B cell (primary cell): ENCODE measurements around the gene SANBR. TPM values are rescaled to one million over a fixed set of nuclear protein-coding genes. Genes with fewer than 3 reads are reported as not detected.

Source experiments
- ATAC-seq: fragments of 200-7000 bp; cut with Tn5 transposase; one replicate; pipeline ENCODE4 v1.10.0; 2021; ENCODE audit warnings: low read depth, mild to moderate bottlenecking, moderate number of reproducible peaks, moderate library complexity
- CTCF ChIA-PET: fragments of 350-600 bp; sonication (Branson Sonifier 250); formaldehyde crosslinking; loops from one replicate; lab custom pipeline; 2021; ENCODE audit warnings: antibody characterized with exemption, inconsistent platforms; lab: Charles Lee
- POLR2A ChIA-PET: fragments of 350-600 bp; sonication (Branson Sonifier 250); formaldehyde crosslinking; loops from one replicate; lab custom pipeline; 2021; ENCODE audit warnings: antibody characterized with exemption; lab: Charles Lee
- DNase-seq: peaks from one replicate; pipeline ENCODE4 v3.0.0; 2013
- H2AFZ ChIP-seq: 2 replicates; pipeline ENCODE4 v1.6.1; 2012; ENCODE audit warnings: mild to moderate bottlenecking, low read depth, low read length; ENCODE audit not compliant: insufficient read depth, poor library complexity, severe bottlenecking
- H3K27ac ChIP-seq, 2 donors: 1 replicate in 1 of 2; 2 replicates in 1 of 2; pipeline ENCODE4 v1.5.1; 2012 to 2013; ENCODE audit warnings: low read length in 2 of 2, mild to moderate bottlenecking in 2 of 2, moderate library complexity in 1 of 2
- H3K27me3 ChIP-seq, 4 experiments: fragments of 200-600 bp in 1 of 4; sonication (generic) in 1 of 4; replicated peaks in 1 of 4; 1 replicate in 2 of 4; 2 replicates in 2 of 4; pipeline versions ENCODE4 v1.6.1 to v1.7.0; 2013 to 2016; ENCODE audit warnings: low read length in 3 of 4, mild to moderate bottlenecking in 2 of 4, mixed read lengths in 1 of 4, moderate library complexity in 1 of 4; ENCODE audit not compliant: insufficient read depth in 4 of 4, control insufficient read depth in 3 of 4; ENCODE audit errors: control extremely low read depth in 1 of 4
- H3K36me3 ChIP-seq, 2 experiments: replicated peaks in 1 of 2; 1 replicate in 1 of 2; 2 replicates in 1 of 2; pipeline versions ENCODE4 v1.6.1 to v1.7.1; 2013; ENCODE audit warnings: low read length in 1 of 2; ENCODE audit not compliant: insufficient read depth in 2 of 2, control insufficient read depth in 1 of 2; ENCODE audit errors: control extremely low read depth in 1 of 2, extremely low read depth in 1 of 2
- H3K4me1 ChIP-seq, 2 donors: fragments of 200-600 bp in 1 of 2; sonication (generic) in 1 of 2; 1 replicate in 1 of 2; 2 replicates in 1 of 2; pipeline versions ENCODE4 v1.5.1 to v1.6.1; 2013 to 2017; ENCODE audit warnings: low read length in 2 of 2; ENCODE audit not compliant: control insufficient read depth in 2 of 2, insufficient read depth in 2 of 2
- H3K4me2 ChIP-seq: replicated peaks from 2 replicates; pipeline ENCODE3; 2012; ENCODE audit warnings: mild to moderate bottlenecking, low read depth, low read length; ENCODE audit not compliant: poor library complexity, severe bottlenecking
- H3K4me3 ChIP-seq, 5 experiments: fragments of 200-600 bp in 1 of 5; sonication (generic) in 1 of 5; 1 replicate in 3 of 5; 2 replicates in 2 of 5; pipeline versions ENCODE4 v1.5.1 to v1.7.0; 2011 to 2016; ENCODE audit warnings: low read length in 4 of 5, mild to moderate bottlenecking in 4 of 5, low read depth in 2 of 5, control low read depth in 1 of 5, moderate library complexity in 1 of 5; ENCODE audit not compliant: insufficient read depth in 1 of 5; ENCODE audit errors: control extremely low read depth in 1 of 5, extremely low read depth in 1 of 5
- H3K79me2 ChIP-seq: fragments of 200-600 bp; sonication (generic); one replicate; pipeline ENCODE4 v1.6.0; 2016; ENCODE audit warnings: low read length; ENCODE audit not compliant: control insufficient read depth, insufficient read depth
- H3K9ac ChIP-seq: fragments of 200-600 bp; sonication (generic); 2 replicates; pipeline ENCODE4 v1.6.1; 2017; ENCODE audit warnings: mild to moderate bottlenecking, low read length, moderate library complexity
- H3K9me3 ChIP-seq, 3 donors: one replicate each; pipeline versions ENCODE4 v1.6.1 to v1.7.1; 2013; ENCODE audit warnings: low read length in 2 of 3; ENCODE audit not compliant: control insufficient read depth in 2 of 3, insufficient read depth in 1 of 3; ENCODE audit errors: control extremely low read depth in 1 of 3
- H4K20me1 ChIP-seq: 2 replicates; pipeline ENCODE4 v1.6.0; 2012; ENCODE audit warnings: mild to moderate bottlenecking, low read length; ENCODE audit not compliant: insufficient read depth, control insufficient read depth, poor library complexity, severe bottlenecking
- H3K27ac Mint-ChIP-seq: one replicate; pipeline ENCODE4 v1.8.0; 2021; ENCODE audit warnings: mixed read lengths
- H3K27me3 Mint-ChIP-seq: one replicate; pipeline ENCODE4 v1.8.0; 2021; ENCODE audit warnings: mixed read lengths
- H3K4me1 Mint-ChIP-seq: one replicate; pipeline ENCODE4 v1.8.0; 2021; ENCODE audit warnings: mixed read lengths
- H3K4me3 Mint-ChIP-seq: one replicate; pipeline ENCODE4 v1.8.0; 2021; ENCODE audit warnings: mixed read lengths
- H3K9me3 Mint-ChIP-seq: one replicate; pipeline ENCODE4 v1.8.0; 2022; ENCODE audit warnings: mixed read lengths; ENCODE audit not compliant: insufficient read depth
- CTCF ChIP-seq: fragments of 200-600 bp; IDR thresholded peaks from one replicate; pipeline ENCODE4 v1.8.0; 2022; ENCODE audit warnings: antibody characterized with exemption, mild to moderate bottlenecking
- EZH2 ChIP-seq: IDR thresholded peaks from 2 replicates; pipeline ENCODE4 v1.6.1; 2012; ENCODE audit warnings: borderline replicate concordance, low read depth, mild to moderate bottlenecking, moderate library complexity, low read length; ENCODE audit not compliant: insufficient read depth, poor library complexity, severe bottlenecking
- WGBS: methylation state at CpG from one replicate; pipeline ENCODE4 v1.1.5; 2013; ENCODE audit warnings: missing lambda C conversion rate; ENCODE audit not compliant: insufficient coverage; 5-methylcytosine and 5-hydroxymethylcytosine counted together
- intact Hi-C: fragments of 100-400 bp; cut with micrococcal nuclease; formaldehyde crosslinking; loops from one replicate; pipeline ENCODE4 v1.10.0; 2022
- polyA plus RNA-seq: library from polyadenylated mRNA; depleted of rRNA; stranded (reverse); fragments of >200 nt; gene quantifications from 2 replicates; pipeline ENCODE4 v1.2.3, GENCODE V29; 2012
- total RNA-seq, 2 donors: library from RNA; stranded (reverse); fragments of 120-200 nt in 1 of 2; gene quantifications; 1 replicate in 1 of 2; 2 replicates in 1 of 2; pipeline versions ENCODE4 v1.2.3 to v1.2.4, GENCODE V29; 2013 to 2022

SANBR gene
- total and polyA plus RNA-seq, 2 donors (not counting 1 experiment from before 2014, with no cell fraction given): 2.5 to 6.6 TPM

- no peaks in the 10 kb centered on the region for H3K27me3 ChIP-seq
- no peaks in the 10 kb centered on the region for H4K20me1 ChIP-seq
- intact Hi-C loops: no loop called here
- Mint-ChIP-seq H3K27me3 (no peaks in the 10 kb centered on the region), H3K9me3 (no peaks in the 10 kb centered on the region), H3K4me1 (no peaks in the 10 kb centered on the region), H3K27ac (no peak overlapping the region), H3K4me3 (no peak overlapping the region)
- H3K4me2 ChIP-seq: no peak overlapping the region
- ATAC-seq (no peak), DNase-seq (no peak)
- ChIA-PET CTCF (interaction anchor here (0.7 kb wide), 1 partner anchor 1890 kb away, joined by 4 read pairs; no protein-coding TSS in a partner anchor), POLR2A (no interaction called here)
- no peaks in the 10 kb centered on the region for H3K79me2 ChIP-seq
- no CpG with 5 or more reads among the region's 2 CpGs for WGBS
- no peak overlapping the region for H3K4me3 ChIP-seq
- no peak overlapping the region for H3K9ac ChIP-seq
- H3K36me3 ChIP-seq: no peaks in the 10 kb centered on the region
- H2AFZ ChIP-seq: no peak overlapping the region
- TF ChIP-seq CTCF: no peak
- no peak for TF ChIP-seq EZH2
- H3K4me1 ChIP-seq: no peaks in the 10 kb centered on the region
- no peak overlapping the region for H3K27ac ChIP-seq
- H3K9me3 ChIP-seq: peaks cover 0 to 4% (median 0%) of the 10 kb centered on the region in 3 donors
Measured at GRCh38 chr2:61109291-61109690, 43.6 kb downstream of the SANBR start.

- CTCF ChIA-PET: no interaction called here
- H3K27me3 ChIP-seq: no peaks in the 10 kb centered on the region
- no peak overlapping the region for H3K9ac ChIP-seq
- DNase-seq (no peak), ATAC-seq (no peak)
- H3K4me2 ChIP-seq: no peak overlapping the region
- no peaks in the 10 kb centered on the region for H3K27me3 Mint-ChIP-seq
- no peaks in the 10 kb centered on the region for H3K4me1 Mint-ChIP-seq
- no peaks in the 10 kb centered on the region for H4K20me1 ChIP-seq
- H3K4me3 ChIP-seq: no peak overlapping the region
- TF ChIP-seq CTCF: no peak
- no peak for TF ChIP-seq EZH2
- H3K79me2 ChIP-seq: no peaks in the 10 kb centered on the region
- peaks cover 0 to 4% (median 0%) of the 10 kb centered on the region in 3 donors for H3K9me3 ChIP-seq
- H3K4me3 Mint-ChIP-seq: no peak overlapping the region
- intact Hi-C loops: no loop called here
- H3K36me3 ChIP-seq: no peaks in the 10 kb centered on the region
- H3K9me3 Mint-ChIP-seq: no peaks in the 10 kb centered on the region
- no peak overlapping the region for H2AFZ ChIP-seq
- POLR2A ChIA-PET: no interaction called here
- no peaks in the 10 kb centered on the region for H3K4me1 ChIP-seq
- no peak overlapping the region for H3K27ac ChIP-seq
- no peak overlapping the region for H3K27ac Mint-ChIP-seq
Measured at GRCh38 chr2:61111708-61112107, 46.0 kb downstream of the SANBR start.
